RWPE2 (cell line): Measurements from ENCODE around the gene PRPF19.

Experiments used
- ATAC-seq: fragments of 200-7000 bp; cut with Tn5 transposase; 3 replicates; pipeline ENCODE4 v1.9.1; 2021; ENCODE audit warnings: low read depth
- DNase-seq: peaks from one replicate; pipeline ENCODE4 v3.0.0-alpha.2; 2020; ENCODE audit warnings: low spot score
- H3K27ac ChIP-seq: fragments of 450-650 bp; 2 replicates; pipeline ENCODE4 v1.5.1; 2017; ENCODE audit warnings: mild to moderate bottlenecking; ENCODE audit not compliant: poor library complexity, severe bottlenecking
- H3K27me3 ChIP-seq: fragments of 250-450 bp; sonication (Bioruptor Pico); 2 replicates; pipeline ENCODE4 v1.5.1; 2021; ENCODE audit warnings: mild to moderate bottlenecking, moderate library complexity; ENCODE audit not compliant: insufficient read depth, poor library complexity, severe bottlenecking
- H3K36me3 ChIP-seq: fragments of 250-450 bp; sonication (Bioruptor Pico); 2 replicates; pipeline ENCODE4 v1.5.1; 2020; ENCODE audit warnings: low read depth, mild to moderate bottlenecking, moderate library complexity
- H3K4me1 ChIP-seq: fragments of 250-450 bp; sonication (Bioruptor Pico); 2 replicates; pipeline ENCODE4 v1.5.1; 2021; ENCODE audit warnings: mild to moderate bottlenecking, moderate library complexity; ENCODE audit not compliant: insufficient read depth, poor library complexity, severe bottlenecking
- H3K4me3 ChIP-seq: fragments of 250-450 bp; sonication (Bioruptor Pico); 2 replicates; pipeline ENCODE4 v1.5.1; 2021; ENCODE audit warnings: mild to moderate bottlenecking, moderate library complexity; ENCODE audit not compliant: severe bottlenecking
- H3K9me3 ChIP-seq: fragments of 250-450 bp; sonication (Bioruptor Pico); 2 replicates; pipeline ENCODE4 v1.5.1; 2021; ENCODE audit warnings: mild to moderate bottlenecking, moderate library complexity; ENCODE audit not compliant: severe bottlenecking
- TF ChIP-seq, protein P1 (sequence below): fragments of 450-650 bp; IDR thresholded peaks from one replicate; pipeline ENCODE4 v1.5.1; 2017; ENCODE audit warnings: mild to moderate bottlenecking, moderate library complexity; ENCODE audit not compliant: poor library complexity, severe bottlenecking

PRPF19 gene

DNA sequence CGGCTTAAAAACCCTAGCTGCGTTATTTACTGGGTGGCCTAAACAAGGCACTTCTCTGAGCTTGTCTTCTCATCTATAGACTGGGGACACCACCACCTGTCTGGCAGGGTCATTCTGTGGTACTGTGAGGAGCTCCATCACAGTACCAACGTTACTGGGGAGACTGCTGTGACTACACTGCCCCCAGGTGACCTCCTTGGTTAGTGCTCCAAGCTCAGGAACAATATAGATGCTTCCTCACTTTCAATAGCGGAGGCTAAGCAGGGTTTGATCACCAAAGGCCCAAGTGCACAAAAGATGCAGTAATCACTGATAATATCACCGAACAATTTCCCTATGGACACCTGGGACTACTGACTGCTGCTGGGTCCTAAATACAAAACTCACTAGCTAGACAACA is 18.8 kb downstream of the PRPF19 start:
- ATAC-seq: peak; percentile 82
- H3K4me1 ChIP-seq: no peaks in the 10 kb centered on the region
- H3K27me3 ChIP-seq: no peaks in the 10 kb centered on the region
- DNase-seq: no peak
- TF ChIP-seq, protein P1, sequence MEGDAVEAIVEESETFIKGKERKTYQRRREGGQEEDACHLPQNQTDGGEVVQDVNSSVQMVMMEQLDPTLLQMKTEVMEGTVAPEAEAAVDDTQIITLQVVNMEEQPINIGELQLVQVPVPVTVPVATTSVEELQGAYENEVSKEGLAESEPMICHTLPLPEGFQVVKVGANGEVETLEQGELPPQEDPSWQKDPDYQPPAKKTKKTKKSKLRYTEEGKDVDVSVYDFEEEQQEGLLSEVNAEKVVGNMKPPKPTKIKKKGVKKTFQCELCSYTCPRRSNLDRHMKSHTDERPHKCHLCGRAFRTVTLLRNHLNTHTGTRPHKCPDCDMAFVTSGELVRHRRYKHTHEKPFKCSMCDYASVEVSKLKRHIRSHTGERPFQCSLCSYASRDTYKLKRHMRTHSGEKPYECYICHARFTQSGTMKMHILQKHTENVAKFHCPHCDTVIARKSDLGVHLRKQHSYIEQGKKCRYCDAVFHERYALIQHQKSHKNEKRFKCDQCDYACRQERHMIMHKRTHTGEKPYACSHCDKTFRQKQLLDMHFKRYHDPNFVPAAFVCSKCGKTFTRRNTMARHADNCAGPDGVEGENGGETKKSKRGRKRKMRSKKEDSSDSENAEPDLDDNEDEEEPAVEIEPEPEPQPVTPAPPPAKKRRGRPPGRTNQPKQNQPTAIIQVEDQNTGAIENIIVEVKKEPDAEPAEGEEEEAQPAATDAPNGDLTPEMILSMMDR: peak; percentile 52
- no peaks in the 10 kb centered on the region for H3K9me3 ChIP-seq
- no peak overlapping the region for H3K4me3 ChIP-seq
- no peak overlapping the region for H3K27ac ChIP-seq
- peaks cover 19% of the 10 kb centered on the region for H3K36me3 ChIP-seq

DNA sequence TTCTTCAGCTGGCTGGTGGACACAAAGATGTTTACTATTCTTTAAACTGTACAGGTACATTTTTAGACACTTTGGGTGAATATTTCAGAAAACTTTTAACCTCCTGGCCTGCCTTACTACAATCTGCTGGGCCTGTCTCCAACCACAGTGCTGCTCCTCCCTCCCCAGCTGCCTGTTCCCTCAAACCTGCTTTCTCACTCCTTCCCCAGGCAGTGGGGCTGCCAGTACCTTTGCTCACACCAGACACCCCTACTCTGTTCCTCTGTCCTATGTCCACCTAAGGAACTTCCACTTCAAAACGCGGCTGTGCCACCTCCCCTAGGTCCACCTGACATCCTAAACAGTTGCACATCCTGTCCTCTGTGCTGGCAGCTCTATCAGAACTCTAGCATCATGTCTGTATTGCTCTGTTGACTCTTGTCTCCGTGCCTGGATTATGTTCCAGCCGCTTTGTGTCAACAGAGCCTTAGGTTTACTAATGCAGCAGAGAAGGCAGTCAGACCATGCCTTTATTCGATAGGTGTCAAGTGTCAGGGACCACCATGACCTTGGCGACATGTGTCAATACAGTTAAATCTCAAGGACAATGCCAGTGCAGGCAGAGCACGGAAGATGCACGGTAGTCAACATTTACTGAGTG is 25.6 kb downstream of the PRPF19 start:
- DNase-seq: no peak
- TF ChIP-seq, protein P1: no peak
- Histone ChIP-seq H3K27ac (no peak overlapping the region), H3K27me3 (no peaks in the 10 kb centered on the region), H3K4me3 (no peak overlapping the region), H3K36me3 (peaks cover 7% of the 10 kb centered on the region), H3K4me1 (no peaks in the 10 kb centered on the region), H3K9me3 (no peaks in the 10 kb centered on the region)
- ATAC-seq: no peak

DNA sequence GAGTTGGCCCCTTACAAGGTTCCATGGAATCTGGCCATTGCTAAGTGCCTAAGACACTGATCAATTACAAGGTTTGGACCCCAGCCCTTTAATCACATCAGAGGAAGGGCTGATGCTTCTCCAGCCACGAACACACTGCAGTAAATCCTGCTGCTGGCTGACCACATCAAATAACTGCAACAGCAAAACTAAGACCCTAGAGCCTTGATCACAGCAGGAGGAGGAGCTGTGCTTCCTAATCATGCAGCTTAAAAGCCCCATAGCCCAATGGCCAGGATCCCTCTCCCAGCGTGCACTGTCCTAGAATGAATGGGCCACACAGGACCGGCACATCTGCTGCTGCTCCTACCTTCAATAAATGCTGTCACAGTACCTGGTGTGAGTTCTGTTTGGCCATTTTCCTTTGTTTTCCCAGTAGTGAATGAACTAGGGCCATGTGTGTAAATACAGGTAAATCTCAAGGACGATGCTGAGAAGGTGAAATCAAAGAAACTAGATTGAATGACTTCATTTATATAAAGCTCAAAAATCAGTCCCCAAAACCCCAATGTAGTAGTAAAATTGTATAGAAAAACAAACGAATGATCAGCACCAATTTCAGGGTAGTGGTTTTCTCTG is 26.3 kb downstream of the PRPF19 start:
- Histone ChIP-seq H3K36me3 (peaks cover 7% of the 10 kb centered on the region), H3K9me3 (no peaks in the 10 kb centered on the region), H3K4me3 (no peak overlapping the region), H3K27ac (no peak overlapping the region), H3K27me3 (no peaks in the 10 kb centered on the region), H3K4me1 (no peaks in the 10 kb centered on the region)
- DNase-seq (no peak), ATAC-seq (no peak)
- TF ChIP-seq, protein P1: no peak

DNA sequence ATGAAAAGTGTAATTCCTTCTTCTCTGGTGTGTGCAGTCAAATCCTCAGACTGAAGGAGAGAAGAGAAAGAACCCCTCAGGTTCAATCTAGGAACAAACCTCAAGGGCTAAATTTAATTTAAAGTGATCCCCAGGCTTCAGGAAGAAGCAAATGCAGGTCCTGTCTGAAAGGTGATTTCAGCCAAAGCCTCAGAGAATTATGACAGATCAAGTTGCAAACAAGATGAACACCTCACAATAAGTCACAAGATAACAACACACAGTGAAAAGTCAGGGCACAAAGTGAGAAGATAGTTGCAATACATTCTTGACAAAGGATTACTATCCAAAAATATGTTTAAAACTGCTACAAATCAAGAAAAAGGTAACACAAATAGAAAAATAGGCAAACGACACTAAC is 27.3 kb downstream of the PRPF19 start:
- no peak overlapping the region for H3K27ac ChIP-seq
- no peak overlapping the region for H3K4me3 ChIP-seq
- peaks cover 7% of the 10 kb centered on the region for H3K36me3 ChIP-seq
- no peaks in the 10 kb centered on the region for H3K4me1 ChIP-seq
- ATAC-seq: no peak
- DNase-seq: no peak
- TF ChIP-seq, protein P1: no peak
- no peaks in the 10 kb centered on the region for H3K27me3 ChIP-seq
- no peaks in the 10 kb centered on the region for H3K9me3 ChIP-seq
